Gastroesophageal sphincter (tissue), 3 donors: ENCODE data around the gene ME2.

Source experiments
- CTCF ChIP-seq, 4 experiments: fragments of 200-600 bp in 2 of 4; fragments of 450-650 bp in 2 of 4; sonication (generic) in 1 of 4; IDR thresholded peaks; one replicate each; pipeline ENCODE4 v1.5.1; 2017 to 2019; ENCODE audit warnings: antibody characterized with exemption in 4 of 4, mild to moderate bottlenecking in 2 of 4, moderate library complexity in 2 of 4
- EP300 ChIP-seq: sonication (generic); formaldehyde crosslinking; IDR thresholded peaks from one replicate; pipeline ENCODE4 v1.6.1; 2017; ENCODE audit warnings: antibody characterized with exemption, mild to moderate bottlenecking
- POLR2A ChIP-seq, 2 donors: fragments of 450-650 bp; IDR thresholded peaks; one replicate each; pipeline ENCODE4 v1.6.1; 2017; ENCODE audit warnings: antibody characterized with exemption in 2 of 2, mild to moderate bottlenecking in 2 of 2, moderate library complexity in 1 of 2
- POLR2AphosphoS5 ChIP-seq: sonication (generic); formaldehyde crosslinking; IDR thresholded peaks from one replicate; pipeline ENCODE4 v1.6.1; 2017; ENCODE audit warnings: antibody characterized with exemption

GRCh38 chr18:50926521-50926920 is 47.6 kb downstream of the ME2 start:
- TF ChIP-seq CTCF (IDR thresholded peaks at IDR 0.05) (no peak), POLR2A (IDR thresholded peaks at IDR 0.05) (no peak), POLR2AphosphoS5 (no peak), EP300 (no peak)
